ENCODE measurements around the gene CISD2.
"Not testable (repeated sequence)": the region's sequence is repeated elsewhere in the genome, so short reads cannot be mapped to it uniquely, and the experiment has no call there.

Gene CISD2

DNA sequence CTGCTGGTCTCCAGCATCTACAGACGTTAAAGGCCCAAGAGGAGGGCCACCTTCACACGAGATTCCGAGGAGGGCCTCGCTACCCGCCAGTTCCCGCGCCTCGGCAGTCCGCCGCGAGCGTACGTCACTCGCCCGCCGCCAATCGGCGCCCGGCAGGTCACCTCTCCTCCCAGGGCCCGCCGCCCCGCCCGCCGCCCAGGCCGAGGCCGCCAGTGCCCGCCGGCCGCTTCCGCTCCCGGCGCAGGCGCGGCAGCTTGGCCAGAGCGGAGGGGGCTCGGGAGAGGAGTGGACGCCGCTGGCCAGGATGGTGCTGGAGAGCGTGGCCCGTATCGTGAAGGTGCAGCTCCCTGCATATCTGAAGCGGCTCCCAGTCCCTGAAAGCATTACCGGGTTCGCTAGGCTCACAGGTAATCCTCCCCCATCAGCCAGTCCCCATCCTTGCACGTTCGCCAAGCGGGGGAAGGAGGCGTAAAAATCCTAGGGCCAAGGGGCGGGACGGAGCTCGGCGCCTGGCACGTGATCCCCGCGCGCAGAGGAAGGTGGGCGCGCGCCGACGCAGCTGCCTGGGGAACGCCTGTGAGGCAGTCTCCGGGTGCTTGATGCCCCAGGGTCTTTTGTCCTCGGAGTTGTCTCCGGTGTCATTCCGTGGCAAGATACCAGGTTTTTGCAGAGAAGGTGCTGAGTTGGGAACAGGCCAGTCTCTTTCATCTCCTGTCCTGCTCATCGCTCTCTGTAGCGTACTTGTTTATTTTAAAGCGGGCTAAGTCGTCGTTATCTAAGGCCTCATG lies at the start of gene CISD2:
Gene CISD2 (plus strand): TSS at position 212 of the 788 bp plus-strand sequence. CDS start 93 bp downstream, at position 305.
- DNase-seq = peak; percentile 36

GRCh38 chr4:102819100-102819499 lies 49.7 kb upstream of the CISD2 start:
- not testable (repeated sequence) for DNase-seq

DNA sequence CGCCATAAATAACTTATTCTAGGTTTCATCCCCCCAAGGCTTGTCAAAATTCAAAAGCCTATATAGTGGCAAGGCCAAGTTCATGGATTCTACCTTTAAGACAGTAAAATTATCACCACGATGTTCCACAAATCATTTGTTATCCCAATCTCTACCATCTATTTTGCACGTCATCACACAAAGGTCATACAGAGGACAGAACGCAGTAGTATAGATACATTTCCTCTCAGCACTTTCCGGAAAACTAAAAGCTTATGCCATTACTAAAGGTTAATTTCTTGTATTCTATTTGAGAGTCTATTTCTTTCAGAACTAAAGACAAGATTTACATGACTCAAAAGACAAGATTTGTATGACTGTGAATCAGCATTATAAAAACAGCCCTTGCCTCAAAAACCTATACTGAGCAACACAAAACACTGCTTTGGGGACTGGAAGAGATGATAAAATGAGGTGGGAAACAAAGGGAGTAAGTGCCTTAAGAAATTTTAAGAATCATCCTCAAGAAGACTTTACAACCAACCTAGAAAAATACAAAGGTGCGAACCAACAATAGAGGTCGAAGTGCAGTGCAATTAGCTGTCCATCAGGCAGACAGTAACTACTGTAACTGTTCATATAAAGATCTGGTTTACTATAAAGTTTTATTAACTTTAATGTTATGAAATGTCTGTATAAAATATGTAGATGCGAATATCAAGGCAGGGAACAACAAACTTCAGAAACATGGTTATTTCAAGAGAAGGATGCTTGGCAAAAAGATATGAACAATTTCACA lies 49.0 kb upstream of the CISD2 start:
- DNase-seq = no peak

DNA sequence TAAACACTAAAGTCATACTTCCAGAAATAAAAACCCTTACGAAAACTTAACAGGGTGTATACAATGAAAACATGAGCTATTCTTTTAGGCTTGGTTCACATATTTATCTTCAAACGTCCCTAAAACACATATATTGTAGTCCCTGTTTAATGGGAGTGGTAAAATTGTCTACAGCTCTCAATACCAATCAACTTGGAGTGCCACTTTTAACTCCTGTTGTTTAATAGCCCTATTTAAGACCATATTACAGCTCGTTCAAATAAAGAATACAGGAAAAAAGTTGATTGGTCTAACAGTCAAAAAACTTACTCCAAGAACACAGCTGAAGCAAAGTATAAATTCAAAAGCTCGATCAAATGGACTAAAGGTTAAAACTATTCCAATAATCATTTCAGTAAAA lies 45.3 kb upstream of the CISD2 start:
- DNase-seq = no peak

DNA sequence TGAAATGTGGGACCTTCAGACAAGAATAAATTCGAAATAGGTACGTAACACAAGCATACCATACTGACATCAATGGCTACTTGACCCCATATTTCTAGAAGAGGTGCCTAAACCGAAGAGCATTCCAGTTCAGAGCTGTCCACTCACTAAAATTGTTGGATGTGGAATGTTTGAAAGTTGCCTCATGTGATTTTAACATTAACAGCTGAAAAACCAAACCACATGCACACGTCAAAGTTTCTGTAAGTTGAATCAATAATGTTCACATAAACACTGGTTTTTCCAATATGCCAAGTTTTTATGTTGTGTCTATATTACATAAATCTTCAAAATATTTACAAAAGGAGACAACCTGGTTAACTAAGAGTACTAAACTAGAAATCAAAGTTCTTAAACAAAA lies 44.9 kb upstream of the CISD2 start:
- no peak for DNase-seq

DNA sequence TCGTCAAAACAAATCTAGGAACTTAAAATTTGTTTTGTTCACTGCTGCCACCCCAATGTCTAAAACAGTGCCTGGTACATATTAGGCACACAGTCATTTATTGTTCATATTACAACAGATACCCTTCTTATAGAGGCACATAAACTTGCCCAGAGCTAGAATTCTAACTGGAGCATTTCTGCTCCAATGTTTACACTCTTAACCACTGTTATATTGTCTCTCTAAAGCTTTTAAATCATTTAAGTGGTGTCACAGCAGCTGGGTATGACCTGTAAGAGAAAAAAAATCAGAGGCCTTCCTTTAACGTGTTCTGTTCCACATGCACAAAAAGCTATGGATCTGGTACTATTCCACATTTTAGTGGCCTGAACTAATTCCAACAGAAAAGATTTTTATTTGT lies 44.4 kb upstream of the CISD2 start:
- DNase-seq = peak; percentile 69

GRCh38 chr4:102825261-102826091 lies 43.3 kb upstream of the CISD2 start:
- DNase-seq = no peak

DNA sequence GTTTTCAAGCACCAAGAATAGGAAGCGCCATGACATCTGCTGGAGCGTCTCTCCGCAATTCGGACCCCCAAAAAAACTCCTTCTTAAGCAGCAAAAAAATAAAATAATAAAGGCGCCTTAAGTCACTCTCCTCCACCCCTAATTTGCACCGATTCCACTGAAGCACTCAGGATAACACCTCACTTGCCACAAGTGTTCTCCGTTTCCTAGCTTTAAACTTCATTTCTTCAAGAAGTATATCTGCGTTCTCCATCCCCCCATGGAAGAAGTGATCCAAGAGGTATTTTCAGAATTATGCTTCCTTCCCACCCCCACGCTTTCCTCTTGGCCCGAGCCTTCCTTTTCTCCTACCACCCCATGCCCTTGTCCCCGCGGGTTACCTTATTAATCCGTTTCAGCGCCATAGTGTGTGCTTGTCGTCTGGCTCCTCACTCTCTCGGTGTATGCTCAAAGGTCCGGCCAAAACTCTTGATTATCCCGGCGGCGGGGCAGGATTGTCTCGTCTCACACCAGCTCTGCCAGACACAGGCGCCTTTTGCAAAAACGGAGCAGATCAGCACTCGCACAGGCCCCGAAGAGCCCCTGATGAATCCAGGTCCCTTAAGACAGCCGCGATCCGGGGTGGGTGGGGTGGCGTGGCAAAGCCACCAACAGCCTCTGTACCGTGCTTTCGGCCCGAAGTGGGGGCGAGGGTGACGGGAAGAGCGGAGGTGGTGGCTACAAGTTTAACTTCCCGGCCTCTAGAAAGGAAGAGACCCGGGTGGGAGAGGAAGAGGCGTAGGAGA lies 42.5 kb upstream of the CISD2 start:
- DNase-seq = no peak

GRCh38 chr4:102826890-102827673 lies 41.7 kb upstream of the CISD2 start, which contains the start of gene UBE2D3:
Gene UBE2D3, minus strand, starts transcription at chr4:102827551. Its CDS starts 1,043 bp downstream, at chr4:102826508.
- peak; percentile 81 for DNase-seq

DNA sequence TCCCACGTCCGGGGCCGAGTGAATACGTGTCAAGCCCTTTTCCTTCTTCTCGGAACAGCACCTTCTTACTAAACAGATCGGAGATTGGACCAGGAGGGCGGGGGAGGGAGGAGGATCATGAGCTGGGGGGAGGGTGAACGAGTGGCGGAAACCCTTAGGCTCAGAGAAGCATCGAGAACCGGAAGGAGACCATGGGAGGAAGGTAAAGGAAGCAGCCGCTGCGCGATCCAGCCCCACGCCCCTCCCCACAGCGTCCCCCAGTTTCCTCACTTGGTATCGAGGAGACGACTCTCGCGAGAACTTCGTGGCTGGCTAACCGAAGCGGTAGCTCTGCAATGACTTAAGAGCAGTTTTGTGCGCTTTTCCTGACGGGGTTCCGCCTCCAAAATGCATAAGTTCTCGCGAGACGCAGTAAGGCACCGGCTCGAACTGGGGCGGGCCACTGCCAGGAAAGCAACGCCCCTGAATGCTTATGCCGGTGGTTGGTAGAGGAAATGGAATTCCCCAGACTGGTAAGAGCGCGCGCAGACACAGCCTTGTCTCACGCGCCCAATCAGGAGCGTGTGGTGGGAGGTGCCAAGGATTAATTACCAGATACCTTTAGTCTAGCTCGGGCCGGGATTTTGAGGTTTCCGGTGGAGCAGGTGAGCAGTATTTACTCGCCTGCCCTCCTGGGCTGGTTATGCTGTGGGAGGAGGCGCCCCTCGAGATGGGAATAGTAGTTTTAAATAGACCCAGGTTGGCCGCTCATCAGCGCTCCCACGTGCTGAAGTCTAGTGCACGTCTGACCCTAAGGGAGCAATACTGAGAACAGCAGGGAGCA lies 40.9 kb upstream of the CISD2 start:
- DNase-seq = peak; percentile 98

GRCh38 chr4:102828497-102828808 lies 40.3 kb upstream of the CISD2 start:
- no peak for DNase-seq

DNA sequence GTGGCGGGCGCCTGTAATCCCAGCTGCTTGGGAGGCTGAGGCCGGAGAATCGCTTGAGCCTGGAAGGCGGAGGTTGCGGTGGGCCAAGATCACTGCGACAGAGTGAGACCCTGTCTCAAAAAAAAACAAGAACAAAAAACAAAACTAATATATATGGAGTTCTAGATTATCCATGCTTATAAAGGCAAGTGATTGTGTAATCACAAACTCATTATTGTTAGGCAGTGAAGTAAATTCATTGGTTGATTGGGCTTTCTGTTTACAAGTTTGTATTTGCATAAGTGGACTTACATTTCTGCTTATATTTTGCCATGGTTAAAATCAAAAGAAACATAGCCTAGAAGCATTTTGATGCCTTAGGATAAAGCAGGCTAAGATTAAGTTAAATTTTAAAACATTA lies 39.0 kb upstream of the CISD2 start:
- DNase-seq = no peak

DNA sequence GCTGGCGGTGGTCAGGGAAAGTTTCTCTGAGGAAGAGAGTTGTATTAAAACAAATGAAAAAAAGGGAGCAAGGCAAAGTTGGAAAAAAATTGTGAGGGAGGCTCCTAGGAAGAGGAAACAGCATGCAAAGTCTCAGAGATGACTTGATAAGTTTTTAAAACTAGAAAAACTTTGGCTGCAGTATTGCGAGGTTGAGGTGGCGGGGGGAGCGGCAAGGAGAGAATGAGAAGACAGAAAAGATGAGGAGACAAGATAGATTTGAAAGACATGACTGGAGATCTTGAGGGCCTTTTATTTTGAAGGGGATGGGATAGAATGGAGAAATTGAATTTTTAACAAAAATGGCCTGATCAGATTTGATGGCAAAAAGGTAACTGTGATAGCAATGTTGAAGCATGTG lies 36.7 kb upstream of the CISD2 start:
- DNase-seq = no peak

DNA sequence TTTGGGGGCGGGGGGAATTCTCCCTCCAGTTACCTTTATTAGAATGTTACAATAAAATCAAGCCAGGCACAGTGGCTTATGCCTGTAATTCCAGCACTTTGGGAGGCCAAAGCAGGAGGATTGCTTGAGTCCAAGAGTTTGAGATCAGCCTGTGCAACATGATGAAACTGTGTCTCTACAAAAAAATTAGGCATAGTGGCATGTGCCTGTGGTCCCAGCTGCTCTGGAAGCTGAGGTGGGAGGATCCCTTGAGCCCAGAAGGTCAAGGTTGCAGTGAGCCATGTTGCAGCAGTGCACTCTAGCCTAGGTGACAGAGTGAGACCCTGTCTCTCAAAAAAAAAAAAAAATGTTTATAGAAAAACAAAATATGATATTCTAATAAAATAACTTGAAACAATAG lies 36.1 kb upstream of the CISD2 start:
- no peak for DNase-seq

- no peak for DNase-seq
These were observed 32.2 kb upstream of the CISD2 start for GRCh38 chr4:102836596-102836995.

GRCh38 chr4:102842367-102842766 lies 26.4 kb upstream of the CISD2 start:
- DNase-seq = no peak

- DNase-seq = no peak
These were observed 25.5 kb upstream of the CISD2 start for GRCh38 chr4:102843273-102843672.

- no peak for DNase-seq
These were observed 24.9 kb upstream of the CISD2 start for GRCh38 chr4:102843938-102844337.

GRCh38 chr4:102847687-102848086 lies 21.1 kb upstream of the CISD2 start:
- no peak for DNase-seq

DNA sequence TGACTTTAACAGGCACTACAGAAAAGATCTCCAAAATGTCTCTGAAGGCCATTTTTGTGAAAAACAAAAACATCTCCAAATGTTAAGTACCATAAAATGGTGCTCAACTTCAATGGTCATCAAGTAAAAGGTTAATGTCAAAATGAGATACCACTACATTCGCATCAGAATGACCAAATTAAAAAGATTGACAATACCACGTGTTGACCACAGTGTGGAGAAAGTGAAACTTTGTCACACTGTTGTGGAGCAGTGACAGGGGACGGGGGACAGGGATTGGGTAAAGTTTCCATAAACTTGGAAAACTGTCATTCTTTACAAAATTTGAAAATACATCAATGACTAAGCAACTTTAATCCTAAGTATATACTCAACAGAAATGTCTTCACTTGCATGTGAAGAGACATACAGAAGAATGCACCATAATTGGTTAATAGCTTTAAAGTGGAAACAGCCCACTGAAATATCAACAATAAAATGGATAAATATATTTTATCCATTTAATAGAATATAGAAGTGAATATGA lies 19.1 kb upstream of the CISD2 start:
- no peak for DNase-seq

- no peak for DNase-seq
These were observed 18.4 kb upstream of the CISD2 start for GRCh38 chr4:102850370-102850769.

Measured in NCI-H187 treated with DMSO at 0.1 percent for 48 hours (cell line).